GM23248 (cell line): ENCODE measurements around the gene LSMEM2. TPM values are rescaled to one million over a fixed set of nuclear protein-coding genes. Genes with fewer than 3 reads are reported as not detected.

Experiments used
- DNase-seq: peaks from one replicate; pipeline ENCODE4 v3.0.0-alpha.2; 2015
- H2AFZ ChIP-seq: fragments of 200-600 bp; sonication (generic); 2 replicates; pipeline ENCODE4 v1.6.1; 2016; ENCODE audit warnings: antibody characterized with exemption
- H3F3A ChIP-seq: fragments of 200-600 bp; sonication (generic); 2 replicates; pipeline ENCODE4 v1.6.1; 2016; ENCODE audit warnings: mild to moderate bottlenecking, antibody characterized with exemption, mixed run types; ENCODE audit not compliant: insufficient read depth
- H3K27ac ChIP-seq: fragments of 200-600 bp; sonication (generic); 2 replicates; pipeline ENCODE4 v1.5.1; 2016; ENCODE audit warnings: mild to moderate bottlenecking
- H3K27me3 ChIP-seq: fragments of 200-600 bp; sonication (generic); replicated peaks from 2 replicates; pipeline ENCODE4 v1.6.1; 2016; ENCODE audit warnings: mild to moderate bottlenecking; ENCODE audit not compliant: insufficient read depth
- H3K36me3 ChIP-seq: fragments of 200-600 bp; sonication (generic); 2 replicates; pipeline ENCODE4 v1.6.1; 2016; ENCODE audit warnings: low read depth, mild to moderate bottlenecking
- H3K4me1 ChIP-seq: fragments of 200-600 bp; sonication (generic); 2 replicates; pipeline ENCODE4 v1.6.1; 2016; ENCODE audit warnings: mild to moderate bottlenecking; ENCODE audit not compliant: insufficient read depth
- H3K4me2 ChIP-seq: fragments of 200-600 bp; sonication (generic); one replicate; pipeline ENCODE4 v1.6.1; 2016; ENCODE audit warnings: mild to moderate bottlenecking; ENCODE audit not compliant: unreplicated experiment
- H3K4me3 ChIP-seq: fragments of 200-600 bp; sonication (generic); 2 replicates; pipeline ENCODE4 v1.5.1; 2016; ENCODE audit warnings: mild to moderate bottlenecking
- H3K79me2 ChIP-seq: fragments of 200-600 bp; sonication (generic); 2 replicates; pipeline ENCODE4 v1.6.1; 2016; ENCODE audit warnings: mild to moderate bottlenecking; ENCODE audit not compliant: insufficient read depth
- H3K9ac ChIP-seq: fragments of 200-600 bp; sonication (generic); 2 replicates; pipeline ENCODE4 v1.6.1; 2016; ENCODE audit warnings: mild to moderate bottlenecking
- H3K9me2 ChIP-seq: fragments of 200-600 bp; sonication (generic); 2 replicates; pipeline ENCODE4 v1.6.1; 2016; ENCODE audit warnings: mixed run types, mild to moderate bottlenecking, moderate library complexity; ENCODE audit not compliant: insufficient read depth
- H3K9me3 ChIP-seq: fragments of 200-600 bp; sonication (generic); one replicate; pipeline ENCODE4 v1.6.1; 2017; ENCODE audit warnings: low read depth
- H4K20me1 ChIP-seq: fragments of 200-600 bp; sonication (generic); 2 replicates; pipeline ENCODE4 v1.6.0; 2016; ENCODE audit not compliant: insufficient read depth
- EZH2 ChIP-seq: fragments of 200-600 bp; sonication (generic); IDR thresholded peaks from 2 replicates; pipeline ENCODE4 v1.6.1; 2018; ENCODE audit warnings: antibody characterized with exemption, mild to moderate bottlenecking; ENCODE audit not compliant: insufficient read depth, poor library complexity, severe bottlenecking
- EZH2phosphoT487 ChIP-seq: fragments of 200-600 bp; sonication (generic); IDR thresholded peaks from 2 replicates; pipeline ENCODE4 v1.6.1; 2018; ENCODE audit warnings: antibody characterized with exemption, moderate library complexity, mild to moderate bottlenecking, low read depth; ENCODE audit not compliant: insufficient read depth
- WGBS, 2 experiments: methylation state at CpG; one replicate each; pipeline ENCODE4 v1.1.6; 2015 to 2017; ENCODE audit warnings: low lambda C conversion rate in 2 of 2, low coverage in 1 of 2; ENCODE audit errors: missing lambda C conversion rate in 2 of 2; 5-methylcytosine and 5-hydroxymethylcytosine counted together
- in situ Hi-C: fragments of 300-500 bp; cut with MboI; formaldehyde crosslinking; loops from 2 replicates; pipeline ENCODE4 v1.15.0; 2020
- polyA plus RNA-seq: library from polyadenylated mRNA; unstranded; fragments of >200 nt; fragmentation: Nextera tagmentation; extraction: Ambion mirVana; gene quantifications from 2 replicates; pipeline ENCODE4 v1.2.1, GENCODE V29; 2016
- total RNA-seq: library from RNA; depleted of rRNA; stranded (reverse); fragments of >200 nt; shearing (Covaris generic); gene quantifications from 2 replicates; pipeline ENCODE4 v1.2.3, GENCODE V29; 2014

Gene LSMEM2
- total and polyA plus RNA-seq, 2 experiments from 2014 or later: not detected

DNA sequence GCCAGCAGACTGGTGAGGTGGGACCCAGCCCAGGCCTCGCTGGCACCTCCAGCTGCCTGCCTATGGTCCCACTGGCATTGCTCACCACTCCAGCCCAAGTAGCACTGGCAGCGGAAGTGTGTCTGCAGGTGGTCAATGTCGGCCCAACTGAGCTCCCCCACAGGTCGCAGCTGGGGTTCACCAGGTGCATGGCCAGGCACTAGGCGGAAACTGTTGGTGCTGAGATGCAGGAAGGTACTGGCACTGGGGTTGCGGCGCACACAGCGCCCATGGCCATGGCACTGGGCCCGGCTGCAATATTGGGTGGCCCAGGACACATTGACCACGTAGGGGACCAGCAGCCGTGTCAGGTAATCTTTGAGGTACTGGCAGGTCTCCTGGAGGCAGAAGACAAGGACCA, 39.3 kb downstream of the LSMEM2 start:
- Histone ChIP-seq H3K27ac (no peak overlapping the region), H3F3A (peaks cover 13% of the 10 kb centered on the region; the same call in 1 of the 2 replicates), H3K4me3 (no peak overlapping the region), H3K79me2 (peaks cover 27% of the 10 kb centered on the region), H3K36me3 (no peaks in the 10 kb centered on the region), H3K4me2 (no peak overlapping the region), H4K20me1 (no peaks in the 10 kb centered on the region), H3K4me1 (peaks cover 11% of the 10 kb centered on the region; the same call in 1 of the 2 replicates), H3K9me2 (no peaks in the 10 kb centered on the region), H3K9ac (no peak overlapping the region), H3K27me3 (no peaks in the 10 kb centered on the region), H2AFZ (no peak overlapping the region), H3K9me3 (no peaks in the 10 kb centered on the region)
- WGBS, 2 experiments: 85 to 88% methylated on average over 10 to 11 of the region's 11 CpGs
- no peak for DNase-seq
- in situ Hi-C loops: no loop called here
- TF ChIP-seq EZH2phosphoT487 (no peak), EZH2 (no peak)

- no peaks in the 10 kb centered on the region for H3K36me3 ChIP-seq
- H3F3A ChIP-seq: peaks cover 9% of the 10 kb centered on the region; the same call in 1 of the 2 replicates
- 91 to 97% methylated on average over 10 of the region's 10 CpGs for WGBS, 2 experiments
- no peak overlapping the region for H2AFZ ChIP-seq
- H3K27me3 ChIP-seq: no peaks in the 10 kb centered on the region
- no peaks in the 10 kb centered on the region for H4K20me1 ChIP-seq
- no peak overlapping the region for H3K27ac ChIP-seq
- in situ Hi-C loops: no loop called here
- peaks cover 11% of the 10 kb centered on the region; the same call in 1 of the 2 replicates for H3K4me1 ChIP-seq
- DNase-seq: no peak
- no peaks in the 10 kb centered on the region for H3K9me2 ChIP-seq
- H3K9ac ChIP-seq: 0 out of 2 replicates have a peak overlapping the region, but pooled peaks have one; percentile 3
- TF ChIP-seq EZH2 (no peak), EZH2phosphoT487 (no peak)
- no peaks in the 10 kb centered on the region for H3K9me3 ChIP-seq
- H3K4me3 ChIP-seq: no peak overlapping the region
- peaks cover 27% of the 10 kb centered on the region for H3K79me2 ChIP-seq
- no peak overlapping the region for H3K4me2 ChIP-seq
These were observed 39.7 kb downstream of the LSMEM2 start for GRCh38 chr3:50318615-50319014.

GRCh38 chr3:50319181-50319893, 40.5 kb downstream of the LSMEM2 start:
- Histone ChIP-seq H3K36me3 (no peaks in the 10 kb centered on the region), H3K79me2 (peaks cover 27% of the 10 kb centered on the region), H3F3A (peaks cover 2% of the 10 kb centered on the region; the same call in 1 of the 2 replicates), H3K27me3 (no peaks in the 10 kb centered on the region), H3K9ac (peak overlapping the region; percentile 3; the same call in 1 of the 2 replicates), H3K9me2 (no peaks in the 10 kb centered on the region), H3K4me3 (no peak overlapping the region), H3K9me3 (no peaks in the 10 kb centered on the region), H3K4me2 (no peak overlapping the region), H4K20me1 (no peaks in the 10 kb centered on the region), H3K4me1 (peaks cover 11% of the 10 kb centered on the region; the same call in 1 of the 2 replicates), H2AFZ (no peak overlapping the region), H3K27ac (no peak overlapping the region)
- in situ Hi-C loops: no loop called here
- DNase-seq: no peak
- no peak for TF ChIP-seq EZH2phosphoT487
- TF ChIP-seq EZH2: no peak
- WGBS, 2 experiments: 89 to 90% methylated on average over 16 of the region's 16 CpGs

DNA sequence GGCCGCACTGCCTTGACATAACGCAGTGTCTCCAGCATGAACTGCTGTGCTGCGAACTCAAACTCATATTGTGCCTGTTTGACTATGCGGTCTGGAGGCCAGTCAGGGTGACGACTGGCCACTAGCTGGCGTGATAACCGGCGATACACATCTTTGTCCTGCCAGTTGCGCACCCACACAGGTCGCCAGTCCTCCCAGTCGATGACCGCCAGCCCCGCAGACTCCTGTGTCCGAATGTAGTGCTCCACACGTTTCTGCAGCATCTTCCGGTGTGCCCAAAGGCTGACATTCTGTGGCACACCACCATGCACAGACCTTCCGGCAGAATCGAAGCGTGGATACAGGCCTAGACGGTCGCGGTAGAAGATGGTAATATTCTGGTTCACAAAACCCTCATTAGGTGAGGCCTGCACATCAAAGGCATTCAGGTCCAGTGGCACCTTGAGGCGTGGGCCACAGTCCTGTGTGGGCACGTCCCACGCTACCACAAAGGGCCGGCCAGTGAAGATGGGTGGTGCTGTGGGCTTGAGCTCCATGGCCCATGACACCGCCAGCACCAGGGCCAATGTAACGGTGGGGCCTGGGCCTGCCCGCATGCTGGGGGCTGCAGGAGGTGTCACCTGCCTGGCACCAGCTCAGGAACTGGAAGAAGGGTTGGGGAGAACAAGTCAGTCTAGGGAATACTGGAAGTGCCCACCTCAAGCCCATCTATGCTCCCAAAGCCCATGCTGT, 41.2 kb downstream of the LSMEM2 start:
- H3K36me3 ChIP-seq: no peaks in the 10 kb centered on the region
- no peaks in the 10 kb centered on the region for H3K27me3 ChIP-seq
- in situ Hi-C loops: no loop called here
- no peaks in the 10 kb centered on the region for H3K9me2 ChIP-seq
- TF ChIP-seq EZH2phosphoT487: no peak
- TF ChIP-seq EZH2: no peak
- H3K79me2 ChIP-seq: peaks cover 27% of the 10 kb centered on the region
- peak overlapping the region; percentile 91 for H3K4me3 ChIP-seq
- H3K27ac ChIP-seq: no peak overlapping the region
- DNase-seq: no peak
- peak overlapping the region; percentile 91 for H3K4me2 ChIP-seq
- H3K4me1 ChIP-seq: peaks cover 11% of the 10 kb centered on the region; the same call in 1 of the 2 replicates
- H4K20me1 ChIP-seq: no peaks in the 10 kb centered on the region
- WGBS, 2 experiments: 85 to 87% methylated on average over 29 of the region's 29 CpGs
- no peaks in the 10 kb centered on the region for H3F3A ChIP-seq
- H2AFZ ChIP-seq: no peak overlapping the region; the same call in 1 of the 2 replicates
- no peaks in the 10 kb centered on the region for H3K9me3 ChIP-seq
- H3K9ac ChIP-seq: peak overlapping the region; percentile 96
